Bronchial epithelial cell (primary cell): ENCODE data around the gene IPCEF1. TPM values are rescaled to one million over a fixed set of nuclear protein-coding genes. Genes with fewer than 3 reads are reported as not detected.
A peak's percentile ranks its signal among the peaks of the same experiment; 100 is the strongest.
"Not testable (repeated sequence)": the region's sequence is repeated elsewhere in the genome, so short reads cannot be mapped to it uniquely, and the experiment has no call there.

ENCODE experiments used
- DNase-seq: peaks from one replicate; pipeline ENCODE4 v3.0.0-alpha.2; 2010; ENCODE audit warnings: low read depth
- FAIRE-seq: peaks from 2 replicates; lab custom pipeline; 2011; peaks lifted over from hg19 to GRCh38; lab: Jason Lieb, UNC
- H3K27me3 ChIP-seq: 2 replicates; pipeline ENCODE4 v1.5.1; 2011; ENCODE audit warnings: low read length; ENCODE audit not compliant: control insufficient read depth, insufficient read depth
- H3K36me3 ChIP-seq: 2 replicates; pipeline ENCODE4 v1.5.1; 2011; ENCODE audit warnings: low read length; ENCODE audit not compliant: control insufficient read depth, insufficient read depth
- H3K4me3 ChIP-seq: 2 replicates; pipeline ENCODE4 v1.5.1; 2011; ENCODE audit warnings: mild to moderate bottlenecking, low read depth, low read length, control low read depth
- total RNA-seq: library from RNA; depleted of rRNA; stranded (reverse); fragments of >200 nt; gene quantifications from 2 replicates; pipeline ENCODE4 v1.2.1, GENCODE V29; 2014
- TF ChIP-seq, protein P1 (sequence below): IDR thresholded peaks from 2 replicates; pipeline ENCODE4 v1.5.1; 2011; ENCODE audit warnings: mild to moderate bottlenecking, moderate library complexity, low read length, control low read depth, inconsistent platforms; ENCODE audit not compliant: insufficient read depth, severe bottlenecking

IPCEF1 gene
- total RNA-seq, 1 donor from 2014 or later: under 0.01 TPM

DNA sequence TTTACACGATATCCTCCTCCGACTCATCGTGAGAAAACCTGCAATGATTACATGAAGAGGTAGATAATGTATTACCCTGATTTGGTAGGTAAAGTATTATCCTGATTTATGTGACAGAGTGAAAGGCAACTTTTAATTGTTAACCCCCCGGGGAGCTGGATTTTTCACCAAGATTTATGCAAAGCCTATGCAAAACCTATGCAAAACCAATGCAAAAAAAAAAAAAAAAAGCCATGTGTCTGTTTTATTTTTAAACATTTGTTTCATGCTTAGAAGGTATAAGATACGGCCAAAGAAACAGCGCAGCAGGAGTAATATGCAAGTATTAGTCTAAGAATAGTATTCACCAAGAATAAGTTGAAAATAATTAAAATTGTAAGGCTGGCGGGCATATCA lies 109.9 kb downstream of the IPCEF1 start:
- no peaks in the 10 kb centered on the region for H3K27me3 ChIP-seq
- H3K4me3 ChIP-seq: no peak overlapping the region
- no peak for DNase-seq
- no peaks in the 10 kb centered on the region for H3K36me3 ChIP-seq
- TF ChIP-seq, protein P1, sequence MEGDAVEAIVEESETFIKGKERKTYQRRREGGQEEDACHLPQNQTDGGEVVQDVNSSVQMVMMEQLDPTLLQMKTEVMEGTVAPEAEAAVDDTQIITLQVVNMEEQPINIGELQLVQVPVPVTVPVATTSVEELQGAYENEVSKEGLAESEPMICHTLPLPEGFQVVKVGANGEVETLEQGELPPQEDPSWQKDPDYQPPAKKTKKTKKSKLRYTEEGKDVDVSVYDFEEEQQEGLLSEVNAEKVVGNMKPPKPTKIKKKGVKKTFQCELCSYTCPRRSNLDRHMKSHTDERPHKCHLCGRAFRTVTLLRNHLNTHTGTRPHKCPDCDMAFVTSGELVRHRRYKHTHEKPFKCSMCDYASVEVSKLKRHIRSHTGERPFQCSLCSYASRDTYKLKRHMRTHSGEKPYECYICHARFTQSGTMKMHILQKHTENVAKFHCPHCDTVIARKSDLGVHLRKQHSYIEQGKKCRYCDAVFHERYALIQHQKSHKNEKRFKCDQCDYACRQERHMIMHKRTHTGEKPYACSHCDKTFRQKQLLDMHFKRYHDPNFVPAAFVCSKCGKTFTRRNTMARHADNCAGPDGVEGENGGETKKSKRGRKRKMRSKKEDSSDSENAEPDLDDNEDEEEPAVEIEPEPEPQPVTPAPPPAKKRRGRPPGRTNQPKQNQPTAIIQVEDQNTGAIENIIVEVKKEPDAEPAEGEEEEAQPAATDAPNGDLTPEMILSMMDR: no peak
- no peak for FAIRE-seq

DNA sequence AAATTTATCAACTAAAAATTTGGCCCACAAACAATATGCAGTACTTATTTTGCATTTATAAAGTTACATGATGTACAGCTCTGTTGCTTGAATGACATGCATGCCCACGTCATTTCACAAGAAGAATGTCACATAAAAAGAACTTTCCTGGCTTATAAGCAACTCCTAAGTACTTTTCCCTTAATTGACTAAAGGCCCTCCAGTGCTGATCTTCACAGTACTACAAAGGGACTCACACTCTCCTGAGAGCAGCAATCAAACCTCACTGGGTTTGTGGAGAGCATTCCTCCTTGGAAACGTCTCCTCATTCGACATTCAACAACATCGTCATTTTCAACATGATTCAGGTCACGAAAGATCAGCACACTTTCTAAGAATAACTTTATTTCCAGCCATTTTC lies 111.1 kb downstream of the IPCEF1 start:
- no peaks in the 10 kb centered on the region for H3K36me3 ChIP-seq
- FAIRE-seq (no peak), DNase-seq (no peak)
- TF ChIP-seq, protein P1: no peak
- H3K4me3 ChIP-seq: no peak overlapping the region
- no peaks in the 10 kb centered on the region for H3K27me3 ChIP-seq

DNA sequence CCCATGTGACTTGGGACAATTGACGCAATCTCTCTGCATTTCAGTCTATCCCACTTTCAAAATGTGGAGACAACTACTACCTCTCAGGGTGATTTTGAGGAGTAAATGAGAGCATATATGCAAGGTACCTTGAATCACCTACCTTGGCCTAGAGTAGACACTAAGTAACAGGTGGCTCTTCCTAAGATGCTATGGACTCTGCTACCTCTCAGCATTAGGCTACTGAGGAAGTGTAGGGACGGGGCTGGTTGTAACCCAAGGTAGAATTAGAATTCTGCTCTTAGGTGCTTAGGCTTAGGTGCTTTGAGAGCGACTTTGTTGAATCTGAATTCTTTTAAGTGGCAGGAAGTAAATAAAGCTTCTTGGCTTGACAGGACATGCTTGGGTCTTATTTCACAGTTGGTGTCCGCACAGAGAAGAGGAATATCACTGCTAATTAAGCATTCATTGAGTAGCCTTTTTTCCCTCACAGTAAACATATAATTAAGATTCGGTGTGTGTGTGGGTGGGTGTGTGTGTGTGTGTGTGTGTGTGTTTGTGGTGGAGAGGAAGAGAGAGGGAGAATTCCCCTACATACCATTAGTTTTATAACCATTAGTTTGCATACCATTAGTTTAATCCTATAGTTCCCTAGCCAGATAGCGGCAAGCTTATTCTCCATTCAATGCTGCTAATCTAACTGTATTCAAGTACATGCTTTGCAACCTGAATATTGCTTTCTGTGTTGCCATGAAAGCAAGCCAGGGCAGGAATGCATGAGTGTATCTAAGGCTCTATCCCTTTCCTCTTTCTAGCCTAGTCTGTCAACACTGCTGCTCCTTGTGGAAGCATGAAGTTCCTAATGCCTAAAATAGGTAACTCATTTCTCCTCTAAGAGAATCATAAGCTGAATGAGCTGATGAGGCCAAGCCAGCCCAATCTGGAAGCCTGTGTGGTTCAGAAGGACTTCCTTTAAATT lies 112.5 kb downstream of the IPCEF1 start:
- TF ChIP-seq, protein P1: no peak
- H3K27me3 ChIP-seq: no peaks in the 10 kb centered on the region
- H3K36me3 ChIP-seq: no peaks in the 10 kb centered on the region
- FAIRE-seq: peak; percentile 40
- no peak overlapping the region for H3K4me3 ChIP-seq
- peak; percentile 88 for DNase-seq

DNA sequence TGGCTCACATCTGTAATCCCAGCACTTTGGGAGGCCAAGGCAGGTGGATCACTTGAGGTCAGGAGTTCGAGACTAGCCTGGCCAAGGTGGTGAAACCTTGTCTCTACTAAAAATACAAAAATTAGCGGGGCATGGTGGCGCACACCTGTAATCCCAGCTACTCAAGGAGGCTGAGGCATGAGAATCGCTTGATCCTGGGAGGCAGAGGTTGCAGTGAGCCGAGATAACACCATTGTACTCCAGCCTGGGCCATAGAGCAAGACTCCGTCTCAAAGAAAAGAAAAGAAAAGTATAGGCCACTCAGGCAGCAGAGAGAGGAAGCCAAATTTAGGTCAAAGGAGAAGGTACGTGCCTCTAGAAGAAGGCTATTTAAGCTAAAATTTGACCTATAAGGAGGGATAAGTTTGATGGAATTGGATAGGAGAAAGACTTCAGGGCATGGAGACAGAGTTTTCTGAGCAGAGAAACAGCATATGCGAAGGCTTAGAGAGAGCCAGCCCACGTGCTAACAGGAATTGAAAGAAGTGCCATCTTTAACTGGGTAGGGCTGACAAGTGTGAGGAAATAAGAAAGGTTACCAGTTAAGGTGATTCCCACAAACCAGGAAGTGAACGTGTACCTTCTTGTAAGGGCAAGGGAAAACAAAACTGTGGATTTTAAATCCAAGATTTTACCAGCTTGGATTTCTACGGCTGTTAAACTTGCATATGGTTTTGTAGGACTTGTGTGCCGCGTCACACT lies 113.8 kb downstream of the IPCEF1 start:
- Histone ChIP-seq H3K27me3 (no peaks in the 10 kb centered on the region), H3K4me3 (no peak overlapping the region), H3K36me3 (no peaks in the 10 kb centered on the region)
- peak; percentile 54 for DNase-seq
- TF ChIP-seq, protein P1: no peak
- no peak for FAIRE-seq

DNA sequence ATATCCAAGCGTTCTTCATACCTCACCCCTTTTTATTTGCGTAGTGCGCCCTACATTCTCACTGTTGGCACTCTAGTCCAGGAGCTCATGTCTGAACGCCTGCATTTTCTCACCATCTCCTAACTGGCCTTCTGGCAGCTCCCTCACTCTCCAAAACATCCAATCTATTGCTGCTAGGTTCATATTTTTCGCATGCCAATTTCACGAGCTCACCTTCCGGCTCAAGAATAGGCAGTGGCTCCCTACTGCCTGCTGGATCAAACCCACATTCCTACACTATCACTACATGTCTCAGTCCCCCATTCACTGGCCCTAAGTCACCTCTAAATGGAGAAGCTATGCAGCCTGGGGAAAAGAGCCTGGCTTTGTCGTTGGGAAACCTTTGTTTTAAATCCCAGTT lies 115.0 kb downstream of the IPCEF1 start:
- DNase-seq (no peak), FAIRE-seq (no peak)
- TF ChIP-seq, protein P1: no peak
- Histone ChIP-seq H3K4me3 (no peak overlapping the region), H3K36me3 (no peaks in the 10 kb centered on the region), H3K27me3 (no peaks in the 10 kb centered on the region)

DNA sequence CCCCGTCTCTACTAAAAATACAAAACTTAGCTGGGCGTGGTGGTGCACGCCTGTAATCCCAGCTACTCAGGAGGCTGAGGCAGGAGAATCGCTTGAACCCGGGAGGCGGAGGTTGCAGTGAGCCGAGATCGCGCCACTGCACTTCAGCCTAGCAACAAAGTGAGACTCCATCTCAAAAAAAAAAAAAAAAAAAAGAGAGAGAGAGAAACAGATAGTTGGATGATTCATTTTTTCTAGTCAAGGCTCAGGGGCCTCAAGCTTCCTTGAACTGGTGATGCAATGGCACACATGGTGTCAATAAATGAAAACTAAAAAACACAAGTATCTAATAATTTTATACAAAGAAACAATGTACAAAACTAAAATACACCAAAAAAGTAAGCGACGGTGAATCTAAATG lies 115.5 kb downstream of the IPCEF1 start:
- DNase-seq: peak; percentile 50
- not testable (repeated sequence) for H3K4me3 ChIP-seq, FAIRE-seq, H3K36me3 ChIP-seq, H3K27me3 ChIP-seq
